Endodermal cell (in vitro differentiated cells): ENCODE measurements around the gene PYDC2. TPM values are rescaled to one million over a fixed set of nuclear protein-coding genes. Genes with fewer than 3 reads are reported as not detected.

Source experiments
- DNase-seq: peaks from one replicate; pipeline ENCODE4 v3.0.0-alpha.2; 2017
- H3K27ac ChIP-seq: 2 replicates; pipeline ENCODE4 v1.5.1; 2013; ENCODE audit warnings: mild to moderate bottlenecking, low read depth, low read length, moderate library complexity
- H3K27me3 ChIP-seq: 2 replicates; pipeline ENCODE4 v1.6.1; 2013; ENCODE audit warnings: mild to moderate bottlenecking, low read length, moderate library complexity; ENCODE audit not compliant: insufficient read depth, control insufficient read depth, poor library complexity, severe bottlenecking
- H3K36me3 ChIP-seq: 2 replicates; pipeline ENCODE4 v1.7.0; 2013; ENCODE audit warnings: mild to moderate bottlenecking, low read length, moderate library complexity; ENCODE audit not compliant: control insufficient read depth, insufficient read depth
- H3K4me1 ChIP-seq: one replicate; pipeline ENCODE4 v1.7.0; 2013; ENCODE audit warnings: low read length; ENCODE audit not compliant: control insufficient read depth, insufficient read depth
- H3K4me3 ChIP-seq: 2 replicates; pipeline ENCODE4 v1.5.1; 2013; ENCODE audit warnings: mild to moderate bottlenecking, low read length, moderate library complexity
- H3K9ac ChIP-seq: 2 replicates; pipeline ENCODE4 v1.6.1; 2013; ENCODE audit warnings: mild to moderate bottlenecking, low read length, moderate library complexity; ENCODE audit not compliant: poor library complexity, severe bottlenecking; ENCODE audit errors: extremely low read depth
- H3K9me3 ChIP-seq: 2 replicates; pipeline ENCODE4 v1.6.1; 2013; ENCODE audit warnings: mild to moderate bottlenecking, low read length, moderate library complexity; ENCODE audit not compliant: control insufficient read depth
- H3K27ac Mint-ChIP-seq: 2 replicates; pipeline ENCODE4 v1.8.0; 2020; ENCODE audit warnings: mixed read lengths
- H3K27me3 Mint-ChIP-seq: 2 replicates; pipeline ENCODE4 v1.8.0; 2021; ENCODE audit warnings: mild to moderate bottlenecking, mixed read lengths; ENCODE audit not compliant: insufficient read depth
- H3K36me3 Mint-ChIP-seq: 2 replicates; pipeline ENCODE4 v1.8.0; 2020; ENCODE audit warnings: low read depth, mixed read lengths
- H3K4me1 Mint-ChIP-seq: 2 replicates; pipeline ENCODE4 v1.8.0; 2020; ENCODE audit warnings: mixed read lengths
- H3K4me3 Mint-ChIP-seq: 2 replicates; pipeline ENCODE4 v1.8.0; 2020; ENCODE audit warnings: mild to moderate bottlenecking, moderate library complexity, mixed read lengths
- H3K9me3 Mint-ChIP-seq: 2 replicates; pipeline ENCODE4 v1.8.0; 2020; ENCODE audit warnings: mild to moderate bottlenecking, mixed read lengths
- CTCF ChIP-seq: fragments of 200-600 bp; sonication (generic); conservative IDR thresholded peaks from 2 replicates; pipeline ENCODE4 v1.5.0; 2021; ENCODE audit warnings: antibody characterized with exemption, mild to moderate bottlenecking
- WGBS, 2 experiments: methylation state at CpG; one replicate each; pipeline versions ENCODE4 v1.1.5 to v1.1.7; 2013; ENCODE audit warnings: missing lambda C conversion rate in 2 of 2, mixed read lengths in 1 of 2; ENCODE audit not compliant: insufficient coverage in 1 of 2, insufficient read length in 1 of 2; 5-methylcytosine and 5-hydroxymethylcytosine counted together
- total RNA-seq, 2 donors: library from RNA; stranded (reverse); fragmentation: NEBNext Ultra II Directional in 1 of 2; extraction: Animal tissue kit (Norgen Biotek cat#: 25700) in 1 of 2; gene quantifications; 2 replicates in 1 of 2; 3 replicates in 1 of 2; pipeline ENCODE4 v1.2.1, GENCODE V29; 2021

Gene PYDC2
- total RNA-seq, 2 donors from 2014 or later, result not detected

DNA sequence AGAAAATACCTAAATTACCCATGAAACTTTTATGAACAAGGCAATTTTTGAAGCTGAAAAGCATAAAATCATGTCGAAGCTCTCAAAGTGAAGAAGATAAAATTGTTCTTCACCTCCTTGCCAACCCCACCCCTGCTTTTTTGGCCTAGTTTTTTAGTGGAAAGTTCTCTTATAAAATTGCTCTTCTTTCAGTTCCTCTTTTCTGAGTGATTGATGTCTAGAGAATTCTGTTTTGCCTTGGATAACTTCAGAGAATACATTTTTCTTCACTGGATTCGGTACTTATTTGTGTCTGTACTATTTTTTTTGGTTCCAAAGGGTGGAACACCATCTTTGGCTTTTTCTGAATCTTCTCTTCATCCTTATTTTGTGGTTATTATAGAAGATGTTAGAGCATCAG, 25.0 kb upstream of the PYDC2 start:
- Mint-ChIP-seq H3K27me3 (no peaks in the 10 kb centered on the region), H3K4me3 (no peak overlapping the region), H3K4me1 (no peaks in the 10 kb centered on the region), H3K27ac (no peak overlapping the region), H3K9me3 (peaks cover 8% of the 10 kb centered on the region), H3K36me3 (no peaks in the 10 kb centered on the region)
- Histone ChIP-seq H3K27me3 (no peaks in the 10 kb centered on the region), H3K9ac (no peak overlapping the region), H3K36me3 (no peaks in the 10 kb centered on the region), H3K4me3 (no peak overlapping the region), H3K4me1 (no peaks in the 10 kb centered on the region), H3K9me3 (peaks cover 5% of the 10 kb centered on the region), H3K27ac (no peak overlapping the region)
- 90% methylated on average over 2 of the region's 2 CpGs; no CpG with 5 or more reads in 1 of the 2 experiments for WGBS, 2 experiments
- DNase-seq, result no peak
- no peak for TF ChIP-seq CTCF

DNA sequence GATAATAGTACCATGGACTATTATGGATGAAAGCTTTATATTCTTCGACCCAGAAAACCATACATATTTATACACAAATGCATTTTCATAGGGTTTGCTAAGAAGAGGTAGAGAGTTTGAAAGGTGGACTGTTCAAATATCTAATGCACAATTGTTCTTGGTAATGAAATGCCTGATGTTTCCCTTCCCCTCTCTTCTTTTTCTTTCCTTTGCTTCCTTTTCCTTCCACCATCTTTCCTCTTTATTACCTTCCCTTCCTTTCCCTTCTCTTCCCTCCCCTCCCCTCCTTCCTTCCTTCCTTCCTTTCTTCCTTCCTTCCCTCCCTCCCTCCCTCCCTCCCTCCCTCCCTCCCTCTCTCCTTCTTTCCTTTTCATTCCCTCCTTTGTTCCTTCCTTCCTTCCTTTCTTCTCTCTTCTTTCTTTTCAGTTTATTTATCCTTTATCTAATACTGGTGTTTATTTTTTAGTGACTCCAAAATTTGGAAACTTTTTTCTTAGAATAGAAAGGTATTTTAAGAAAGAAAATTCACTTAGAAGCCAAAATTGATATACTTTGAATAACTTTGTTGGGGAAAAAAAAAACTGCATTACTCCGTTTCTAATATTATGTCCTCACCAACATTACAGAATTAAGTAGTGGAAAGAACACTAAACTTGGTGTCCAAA, 22.7 kb upstream of the PYDC2 start:
- H3K36me3 Mint-ChIP-seq, result no peaks in the 10 kb centered on the region
- H3K9me3 Mint-ChIP-seq, result peaks cover 8% of the 10 kb centered on the region
- Histone ChIP-seq H3K4me3 (no peak overlapping the region), H3K4me1 (no peaks in the 10 kb centered on the region), H3K27ac (no peak overlapping the region), H3K36me3 (no peaks in the 10 kb centered on the region), H3K9me3 (peaks cover 5% of the 10 kb centered on the region), H3K9ac (no peak overlapping the region), H3K27me3 (no peaks in the 10 kb centered on the region)
- no peak overlapping the region for H3K27ac Mint-ChIP-seq
- 80% methylated on average over 1 of the region's 2 CpGs; no CpG with 5 or more reads in 1 of the 2 experiments for WGBS, 2 experiments
- no peak overlapping the region for H3K4me3 Mint-ChIP-seq
- no peaks in the 10 kb centered on the region for H3K27me3 Mint-ChIP-seq
- H3K4me1 Mint-ChIP-seq, result no peaks in the 10 kb centered on the region
- DNase-seq, result no peak
- no peak for TF ChIP-seq CTCF

DNA sequence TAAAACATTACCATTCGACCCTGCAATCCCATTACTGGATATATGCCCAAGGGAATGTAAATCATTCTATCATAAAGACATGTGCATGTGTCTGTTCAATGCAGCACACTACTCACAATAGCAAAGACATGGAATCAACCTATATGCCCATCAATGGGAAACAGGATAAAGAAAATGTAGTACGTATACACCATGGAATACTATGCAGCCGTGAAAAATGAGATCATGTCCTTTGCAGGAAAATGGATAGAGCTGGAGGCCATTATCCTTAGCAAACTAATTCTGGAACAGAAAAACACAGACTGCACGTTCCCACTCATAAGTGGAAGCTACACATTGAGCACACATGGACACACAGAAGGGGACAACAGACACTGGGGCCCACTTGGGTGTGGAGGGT, 20.4 kb upstream of the PYDC2 start:
- H3K27me3 ChIP-seq, result no peaks in the 10 kb centered on the region
- H3K9me3 ChIP-seq, result peaks cover 5% of the 10 kb centered on the region
- Mint-ChIP-seq H3K27ac (no peak overlapping the region), H3K4me1 (no peaks in the 10 kb centered on the region), H3K9me3 (peaks cover 8% of the 10 kb centered on the region), H3K36me3 (no peaks in the 10 kb centered on the region), H3K27me3 (no peaks in the 10 kb centered on the region), H3K4me3 (no peak overlapping the region)
- no peak overlapping the region for H3K27ac ChIP-seq
- no peaks in the 10 kb centered on the region for H3K36me3 ChIP-seq
- 93 to 100% methylated on average over 3 to 4 of the region's 4 CpGs for WGBS, 2 experiments
- H3K4me3 ChIP-seq, result no peak overlapping the region
- H3K4me1 ChIP-seq, result no peaks in the 10 kb centered on the region
- H3K9ac ChIP-seq, result no peak overlapping the region
- DNase-seq, result no peak
- no peak for TF ChIP-seq CTCF
